Measurements from ENCODE around the gene GHRH. TPM values are rescaled to one million over a fixed set of nuclear protein-coding genes. Genes with fewer than 3 reads are reported as not detected.

The GHRH gene, protein sequence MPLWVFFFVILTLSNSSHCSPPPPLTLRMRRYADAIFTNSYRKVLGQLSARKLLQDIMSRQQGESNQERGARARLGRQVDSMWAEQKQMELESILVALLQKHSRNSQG
- not detected in 2 replicates for total RNA-seq

DNA sequence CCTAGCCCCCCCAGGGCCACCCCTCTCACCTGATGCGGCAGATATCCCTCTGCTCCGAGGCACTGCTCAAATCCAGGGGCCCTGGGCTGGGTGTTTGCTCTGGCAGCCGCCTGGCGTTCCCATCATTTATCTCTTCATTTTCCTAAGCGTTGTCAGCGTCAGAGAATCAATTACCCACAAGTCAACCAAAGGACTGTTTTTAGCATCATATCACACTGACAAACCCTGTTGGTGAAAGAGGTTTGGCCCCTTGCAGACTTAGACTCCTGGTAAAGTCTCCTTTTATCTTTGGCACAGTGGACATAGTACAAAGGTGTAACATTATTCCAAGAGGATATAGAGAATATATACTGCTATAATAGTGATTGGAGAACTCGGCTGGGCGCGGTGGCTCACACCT is at the start of gene GHRH:
TSS of gene GHRH (minus strand) at position 101 of the 400 bp plus-strand sequence. CDS start 4,925 bp downstream, outside the sequence.
- Histone ChIP-seq H3K4me3 (ENCODE audit: low read depth, low read length) (no peak within 1 kb of the TSS), H3K27me3 (ENCODE audit: control insufficient read depth, insufficient read depth, low read length) (peaks cover 15% of the 10 kb centered on the region), H3K36me3 (ENCODE audit: control insufficient read depth, insufficient read depth, low read length) (no peaks in the 10 kb centered on the region)
- TF ChIP-seq, protein P1, sequence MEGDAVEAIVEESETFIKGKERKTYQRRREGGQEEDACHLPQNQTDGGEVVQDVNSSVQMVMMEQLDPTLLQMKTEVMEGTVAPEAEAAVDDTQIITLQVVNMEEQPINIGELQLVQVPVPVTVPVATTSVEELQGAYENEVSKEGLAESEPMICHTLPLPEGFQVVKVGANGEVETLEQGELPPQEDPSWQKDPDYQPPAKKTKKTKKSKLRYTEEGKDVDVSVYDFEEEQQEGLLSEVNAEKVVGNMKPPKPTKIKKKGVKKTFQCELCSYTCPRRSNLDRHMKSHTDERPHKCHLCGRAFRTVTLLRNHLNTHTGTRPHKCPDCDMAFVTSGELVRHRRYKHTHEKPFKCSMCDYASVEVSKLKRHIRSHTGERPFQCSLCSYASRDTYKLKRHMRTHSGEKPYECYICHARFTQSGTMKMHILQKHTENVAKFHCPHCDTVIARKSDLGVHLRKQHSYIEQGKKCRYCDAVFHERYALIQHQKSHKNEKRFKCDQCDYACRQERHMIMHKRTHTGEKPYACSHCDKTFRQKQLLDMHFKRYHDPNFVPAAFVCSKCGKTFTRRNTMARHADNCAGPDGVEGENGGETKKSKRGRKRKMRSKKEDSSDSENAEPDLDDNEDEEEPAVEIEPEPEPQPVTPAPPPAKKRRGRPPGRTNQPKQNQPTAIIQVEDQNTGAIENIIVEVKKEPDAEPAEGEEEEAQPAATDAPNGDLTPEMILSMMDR (IDR thresholded peaks at IDR 0.05; ENCODE audit: insufficient read depth, low read length, poor library complexity, severe bottlenecking) = no peak
- no peak for DNase-seq (ENCODE audit: low read depth)

DNA sequence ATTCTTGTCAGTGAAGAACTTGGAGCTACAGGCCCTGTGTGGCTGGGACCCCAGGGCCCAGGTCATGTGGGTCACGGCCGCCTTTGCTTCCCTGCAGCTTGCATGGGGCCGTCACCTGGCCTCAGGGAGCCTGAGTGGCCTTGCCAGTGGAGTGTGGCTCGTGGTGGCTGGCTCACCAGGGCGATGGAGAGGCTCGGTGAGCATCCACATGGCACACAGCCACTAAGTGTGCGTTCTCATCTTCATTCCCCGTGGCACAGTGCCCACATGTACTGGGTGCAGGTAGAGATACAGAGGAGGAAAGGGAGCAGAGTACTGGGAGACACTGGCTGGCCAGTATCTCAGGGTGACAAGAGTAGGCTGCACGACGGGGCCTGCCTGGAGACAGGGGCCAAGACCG is 49.3 kb upstream of the GHRH start:
- no peak for DNase-seq (ENCODE audit: low read depth)
- TF ChIP-seq, protein P1 (IDR thresholded peaks at IDR 0.05; ENCODE audit: insufficient read depth, low read length, poor library complexity, severe bottlenecking) = no peak
- H3K36me3 ChIP-seq (ENCODE audit: control insufficient read depth, insufficient read depth, low read length) = no peaks in the 10 kb centered on the region
- H3K4me3 ChIP-seq (ENCODE audit: low read depth, low read length) = no peak overlapping the region
- H3K27me3 ChIP-seq (ENCODE audit: control insufficient read depth, insufficient read depth, low read length) = no peaks in the 10 kb centered on the region

DNA sequence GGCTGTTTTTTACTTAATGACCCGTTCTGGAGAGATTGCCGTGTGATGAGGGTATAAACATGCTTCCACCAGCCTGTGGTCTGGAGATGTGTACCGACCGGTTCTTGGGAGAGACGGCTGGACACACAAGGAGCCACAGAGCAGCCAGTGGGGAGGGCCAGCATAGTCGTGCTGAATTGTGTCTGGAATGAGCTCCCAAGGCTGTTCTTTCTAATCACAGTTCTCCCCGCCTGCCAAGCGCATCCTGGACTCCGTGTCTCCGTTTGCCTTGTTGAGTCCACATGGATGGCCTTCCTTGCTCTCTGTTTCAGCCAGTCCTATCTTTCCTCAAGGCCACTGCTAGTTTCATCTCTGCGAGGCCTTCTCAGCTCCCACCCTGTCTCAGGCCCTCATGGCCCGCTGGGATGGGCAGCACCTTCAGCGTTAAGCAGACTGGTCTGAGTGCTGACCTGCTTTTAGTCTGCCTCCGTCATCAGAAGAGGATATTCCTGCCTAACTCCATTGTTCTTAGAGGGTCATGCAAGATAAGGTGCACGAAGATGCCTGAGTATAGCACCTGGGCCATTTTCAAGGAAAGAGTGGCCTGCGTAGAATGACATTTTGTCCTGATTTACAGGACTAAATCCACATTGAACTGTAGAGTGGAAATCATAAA is 48.4 kb upstream of the GHRH start:
- Histone ChIP-seq H3K36me3 (ENCODE audit: control insufficient read depth, insufficient read depth, low read length) (no peaks in the 10 kb centered on the region), H3K27me3 (ENCODE audit: control insufficient read depth, insufficient read depth, low read length) (no peaks in the 10 kb centered on the region), H3K4me3 (ENCODE audit: low read depth, low read length) (no peak overlapping the region)
- no peak for DNase-seq (ENCODE audit: low read depth)
- TF ChIP-seq, protein P1 (IDR thresholded peaks at IDR 0.05; ENCODE audit: insufficient read depth, low read length, poor library complexity, severe bottlenecking) = no peak

DNA sequence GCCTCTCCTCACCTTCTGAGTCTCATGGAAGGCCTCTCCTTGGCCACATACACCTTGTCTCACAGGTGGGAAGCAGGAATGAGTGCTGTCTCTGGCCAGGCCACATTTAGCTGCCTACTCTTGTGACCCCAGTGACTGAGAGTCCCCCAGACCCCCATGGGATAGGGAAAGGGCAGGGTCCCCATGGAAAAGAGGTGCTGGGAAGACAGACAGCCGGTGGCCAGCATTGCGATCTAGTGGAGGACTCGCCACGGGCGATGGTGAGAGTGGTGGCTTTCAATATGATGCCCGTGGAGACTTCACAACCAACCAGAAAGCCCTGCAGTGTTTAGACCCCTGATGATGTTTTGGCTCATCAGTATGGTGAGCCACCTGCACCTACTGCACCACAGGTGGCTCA is 47.7 kb upstream of the GHRH start:
- DNase-seq (ENCODE audit: low read depth) = no peak
- TF ChIP-seq, protein P1 (IDR thresholded peaks at IDR 0.05; ENCODE audit: insufficient read depth, low read length, poor library complexity, severe bottlenecking) = no peak
- H3K4me3 ChIP-seq (ENCODE audit: low read depth, low read length) = no peak overlapping the region
- H3K27me3 ChIP-seq (ENCODE audit: control insufficient read depth, insufficient read depth, low read length) = no peaks in the 10 kb centered on the region
- H3K36me3 ChIP-seq (ENCODE audit: control insufficient read depth, insufficient read depth, low read length) = no peaks in the 10 kb centered on the region

DNA sequence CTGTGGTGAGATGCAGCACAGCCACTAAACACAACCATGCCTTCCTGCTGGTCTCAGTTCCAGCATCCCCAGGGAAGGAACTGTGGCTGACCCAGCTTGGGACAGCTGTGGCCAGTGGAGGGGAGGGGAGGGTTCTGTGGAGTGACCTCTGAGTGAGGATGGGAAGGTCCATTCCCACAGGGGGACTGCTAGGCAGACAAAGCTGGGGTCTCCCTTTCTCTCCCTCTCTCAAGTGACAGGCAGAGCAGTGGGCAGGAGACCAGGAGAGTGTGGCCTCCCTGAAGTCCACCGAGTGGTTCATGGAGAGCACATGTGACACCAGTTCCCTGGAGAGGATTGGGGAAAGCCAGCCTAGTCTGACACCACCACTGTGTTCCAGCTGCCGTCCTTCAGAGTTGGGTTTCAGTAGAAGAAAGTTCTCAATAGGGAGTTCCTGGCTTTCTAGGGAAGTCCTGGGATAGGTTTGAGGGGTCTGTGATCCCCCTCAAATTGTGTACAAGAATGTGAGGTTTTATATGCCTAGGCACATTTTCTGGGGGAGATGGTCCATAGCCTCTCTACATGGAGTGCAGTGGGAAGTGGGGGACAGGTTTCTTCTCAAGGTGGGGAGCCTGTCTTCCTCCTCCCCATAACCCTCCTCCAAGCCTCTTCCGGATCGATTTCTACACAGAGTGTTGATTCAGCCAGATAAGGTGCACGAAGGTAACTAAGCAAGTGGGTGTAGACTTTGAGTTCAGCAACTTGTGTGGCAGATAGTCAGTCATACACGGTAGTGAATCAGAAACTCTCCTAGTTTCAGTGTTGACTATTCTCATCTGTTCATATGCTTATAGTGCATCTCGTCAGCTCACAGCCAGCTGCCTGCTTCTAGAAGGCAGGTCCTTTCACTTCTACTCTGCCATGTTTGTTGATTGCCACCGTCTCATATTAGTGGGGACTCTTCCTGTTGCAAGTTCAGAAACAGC is 46.8 kb upstream of the GHRH start:
- Histone ChIP-seq H3K27me3 (ENCODE audit: control insufficient read depth, insufficient read depth, low read length) (no peaks in the 10 kb centered on the region), H3K36me3 (ENCODE audit: control insufficient read depth, insufficient read depth, low read length) (no peaks in the 10 kb centered on the region), H3K4me3 (ENCODE audit: low read depth, low read length) (no peak overlapping the region)
- DNase-seq (ENCODE audit: low read depth) = no peak
- TF ChIP-seq, protein P1 (IDR thresholded peaks at IDR 0.05; ENCODE audit: insufficient read depth, low read length, poor library complexity, severe bottlenecking) = no peak

Data from kidney epithelial cell (primary cell).